ENCODE results near the gene TP53RK.

The TP53RK gene

GRCh38 chr20:46722450-46722849 is 33.2 kb upstream of the TP53RK start:
- TF ChIP-seq CTCF (IDR thresholded peaks at IDR 0.05; ENCODE audit: low read depth, low read length): no peak
- no peak for DNase-seq (ENCODE audit: extremely low read depth, low read depth)

- DNase-seq (ENCODE audit: extremely low read depth, low read depth): no peak
- no peak for TF ChIP-seq CTCF (IDR thresholded peaks at IDR 0.05; ENCODE audit: low read depth, low read length)
Measured at GRCh38 chr20:46721476-46721875, 32.2 kb upstream of the TP53RK start.

- DNase-seq (ENCODE audit: extremely low read depth, low read depth): no peak
- no peak for TF ChIP-seq CTCF (IDR thresholded peaks at IDR 0.05; ENCODE audit: low read depth, low read length)
Measured at GRCh38 chr20:46720776-46721425, 31.7 kb upstream of the TP53RK start.

- DNase-seq (ENCODE audit: extremely low read depth, low read depth): no peak
- no peak for TF ChIP-seq CTCF (IDR thresholded peaks at IDR 0.05; ENCODE audit: low read depth, low read length)
Measured at GRCh38 chr20:46720019-46720418, 30.8 kb upstream of the TP53RK start.

GRCh38 chr20:46717818-46718541 is 28.7 kb upstream of the TP53RK start:
- TF ChIP-seq CTCF (IDR thresholded peaks at IDR 0.05; ENCODE audit: low read depth, low read length): no peak
- DNase-seq (ENCODE audit: extremely low read depth, low read depth): no peak

- peak; percentile 82 for DNase-seq (ENCODE audit: extremely low read depth, low read depth)
- peak; percentile 16; the same call in 1 of the 2 replicates for TF ChIP-seq CTCF (IDR thresholded peaks at IDR 0.05; ENCODE audit: low read depth, low read length)
Measured at GRCh38 chr20:46715292-46715756, 26.1 kb upstream of the TP53RK start.

Measured in AG09319 (cell line).